Cardiac ventricle fibroblast (primary cell): ENCODE results near the gene FUCA2. TPM values are rescaled to one million over a fixed set of nuclear protein-coding genes. Genes with fewer than 3 reads are reported as not detected.

Source experiments
- total RNA-seq: library from RNA; depleted of rRNA; stranded (reverse); fragments of >200 nt; gene quantifications from 2 replicates; pipeline ENCODE4 v1.2.3, GENCODE V29; 2015

The FUCA2 gene
- 38.5 and 46.1 TPM in 2 replicates for total RNA-seq

GRCh38 chr6:143510991-143511891 is at the start of gene FUCA2:
Gene FUCA2, minus strand, starts transcription at chr6:143511720. Its CDS starts 86 bp downstream, at chr6:143511634.

GRCh38 chr6:143450453-143451371 is 60.8 kb downstream of the FUCA2 start, which contains the start of the genes ADAT2 and PEX3:
Gene ADAT2, minus strand, starts transcription at chr6:143450695. Its CDS starts 37 bp downstream, at chr6:143450658.
Gene PEX3, plus strand, starts transcription at chr6:143450805. Its CDS starts 238 bp downstream, at chr6:143451043.

Other genes with a start within 250 kb of the FUCA2 start
- 1.2 and 3.9 TPM in 2 replicates for gene ADAT2, start 61.0 kb downstream of the FUCA2 start, total RNA-seq
- 11.4 and 14.0 TPM in 2 replicates for gene PEX3, start 60.9 kb downstream of the FUCA2 start, total RNA-seq
- gene PHACTR2, start 166.2 kb upstream of the FUCA2 start, total RNA-seq: 28.1 and 31.6 TPM in 2 replicates